Stimulated activated naive CD8-positive, alpha-beta T cell treated with anti-CD3 and anti-CD28 coated beads, Interleukin-15, amount 100 ng/mL, for 72 hours (primary cell): ENCODE measurements around the gene SHC3.

ENCODE experiments used
- ATAC-seq: fragments of 150-1000 bp; cut with Tn5 transposase; 2 replicates; pipeline ENCODE4 v1.10.0; 2021; ENCODE audit warnings: mild to moderate bottlenecking, moderate library complexity
- DNase-seq, 2 donors: peaks; one replicate each; pipeline ENCODE4 v3.0.0; 2021 to 2022
- H3K27ac Mint-ChIP-seq, 2 donors: one replicate each; pipeline ENCODE4 v1.8.0; 2022; ENCODE audit warnings: mild to moderate bottlenecking in 2 of 2, mixed read lengths in 2 of 2, moderate library complexity in 2 of 2
- H3K27me3 Mint-ChIP-seq: one replicate; pipeline ENCODE4 v1.8.0; 2022; ENCODE audit warnings: mixed read lengths
- H3K4me1 Mint-ChIP-seq: one replicate; pipeline ENCODE4 v1.8.0; 2022; ENCODE audit warnings: mild to moderate bottlenecking, mixed read lengths
- H3K4me3 Mint-ChIP-seq, 2 donors: one replicate each; pipeline ENCODE4 v1.8.0; 2022; ENCODE audit warnings: mild to moderate bottlenecking in 2 of 2, mixed read lengths in 2 of 2, moderate library complexity in 1 of 2
- H3K9me3 Mint-ChIP-seq, 2 donors: one replicate each; pipeline ENCODE4 v1.8.0; 2022; ENCODE audit warnings: mixed read lengths in 2 of 2

The SHC3 gene

DNA sequence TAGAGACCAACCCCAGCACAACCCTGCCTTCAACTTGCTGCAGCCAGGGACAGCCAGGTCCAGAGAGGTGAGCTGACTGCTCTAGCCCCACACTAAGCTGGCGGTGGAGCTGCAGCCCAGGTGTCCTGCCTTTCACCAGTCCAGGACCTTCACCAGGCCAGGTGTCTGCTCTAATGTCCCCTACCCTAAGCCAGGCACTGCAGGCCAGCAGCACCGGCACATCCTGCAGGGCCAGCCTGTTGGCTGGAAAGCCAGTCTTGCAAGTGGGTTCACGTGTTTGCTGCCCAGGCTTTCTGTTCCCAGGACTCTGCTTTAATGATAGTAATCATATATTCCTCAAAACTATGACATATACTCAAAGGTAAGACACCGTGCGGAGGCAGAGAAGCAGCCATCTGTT, 5.5 kb downstream of the SHC3 start:
- Mint-ChIP-seq H3K9me3 (no peaks in the 10 kb centered on the region), H3K4me1 (no peaks in the 10 kb centered on the region), H3K4me3 (no peak overlapping the region), H3K27ac (no peak overlapping the region), H3K27me3 (peaks cover 58% of the 10 kb centered on the region)
- ATAC-seq (no peak), DNase-seq (no peak)

DNA sequence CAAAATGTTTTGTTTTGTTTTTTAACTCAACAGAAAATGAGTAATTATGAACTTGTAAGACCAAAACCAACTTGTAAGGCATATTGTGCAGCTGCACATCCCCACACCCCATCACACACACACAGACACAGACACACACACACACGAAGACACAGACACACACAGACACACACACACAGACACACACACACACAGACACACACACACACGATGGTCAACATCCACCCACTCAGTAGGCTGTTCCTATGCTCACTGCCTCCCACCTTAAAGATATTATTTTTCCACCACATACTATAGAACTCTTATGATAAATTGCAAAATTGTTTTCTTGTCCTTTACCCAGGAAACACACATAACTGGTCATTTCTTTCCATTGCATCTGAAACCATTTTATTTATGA, 6.2 kb downstream of the SHC3 start:
- no peak for ATAC-seq
- H3K27ac Mint-ChIP-seq: no peak overlapping the region

DNA sequence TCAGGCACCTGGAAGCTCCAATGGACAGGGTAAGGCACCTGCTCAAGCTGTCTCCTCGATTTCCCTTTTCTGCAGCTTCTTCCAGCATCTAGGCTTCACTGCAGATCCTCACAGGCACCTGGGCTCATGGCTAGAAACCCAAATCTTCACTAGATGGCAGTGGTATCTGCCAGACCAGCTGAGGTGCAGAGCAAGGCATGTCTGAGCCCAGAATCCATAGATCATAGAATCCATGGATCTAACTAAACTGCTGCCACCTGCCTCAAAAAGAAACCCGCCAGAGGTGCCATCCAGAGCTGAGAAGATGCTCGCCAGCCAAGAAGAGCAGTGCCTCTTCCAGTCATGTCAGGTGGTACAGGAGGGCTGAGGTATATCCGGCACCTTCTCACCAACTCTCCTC, 6.9 kb downstream of the SHC3 start:
- H3K4me1 Mint-ChIP-seq: no peaks in the 10 kb centered on the region
- ATAC-seq: no peak
- no peak overlapping the region for H3K27ac Mint-ChIP-seq
- no peak overlapping the region for H3K4me3 Mint-ChIP-seq
- no peak for DNase-seq
- peaks cover 53% of the 10 kb centered on the region for H3K27me3 Mint-ChIP-seq
- no peaks in the 10 kb centered on the region for H3K9me3 Mint-ChIP-seq

More for the DNA sequence above, 6.2 kb downstream of the SHC3 start:
- no peak for DNase-seq
- Mint-ChIP-seq H3K27me3 (peaks cover 54% of the 10 kb centered on the region), H3K9me3 (no peaks in the 10 kb centered on the region), H3K4me1 (no peaks in the 10 kb centered on the region), H3K4me3 (no peak overlapping the region)

DNA sequence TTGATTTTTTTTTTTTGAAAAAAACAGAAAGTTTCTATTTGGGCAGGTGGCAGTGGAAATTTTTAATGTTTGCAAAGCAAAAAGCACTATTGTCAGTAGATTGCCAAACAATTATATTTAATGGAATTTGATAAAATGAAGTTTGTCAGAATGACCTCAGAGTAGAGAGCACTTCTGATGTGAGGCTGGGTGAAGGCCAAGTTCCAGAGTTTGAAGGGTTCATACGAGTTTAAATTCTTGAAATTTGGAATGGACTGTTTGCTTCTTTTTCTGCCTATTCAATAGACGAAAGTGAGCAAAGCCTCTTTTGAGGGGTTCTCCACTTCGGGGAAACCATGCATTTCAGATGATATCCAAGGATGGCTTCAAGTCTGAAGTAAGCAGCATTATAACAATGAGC, 7.4 kb downstream of the SHC3 start:
- DNase-seq (no peak), ATAC-seq (no peak)
- peaks cover 53% of the 10 kb centered on the region for H3K27me3 Mint-ChIP-seq
- no peaks in the 10 kb centered on the region for H3K9me3 Mint-ChIP-seq
- no peak overlapping the region for H3K27ac Mint-ChIP-seq
- no peak overlapping the region for H3K4me3 Mint-ChIP-seq
- no peaks in the 10 kb centered on the region for H3K4me1 Mint-ChIP-seq

DNA sequence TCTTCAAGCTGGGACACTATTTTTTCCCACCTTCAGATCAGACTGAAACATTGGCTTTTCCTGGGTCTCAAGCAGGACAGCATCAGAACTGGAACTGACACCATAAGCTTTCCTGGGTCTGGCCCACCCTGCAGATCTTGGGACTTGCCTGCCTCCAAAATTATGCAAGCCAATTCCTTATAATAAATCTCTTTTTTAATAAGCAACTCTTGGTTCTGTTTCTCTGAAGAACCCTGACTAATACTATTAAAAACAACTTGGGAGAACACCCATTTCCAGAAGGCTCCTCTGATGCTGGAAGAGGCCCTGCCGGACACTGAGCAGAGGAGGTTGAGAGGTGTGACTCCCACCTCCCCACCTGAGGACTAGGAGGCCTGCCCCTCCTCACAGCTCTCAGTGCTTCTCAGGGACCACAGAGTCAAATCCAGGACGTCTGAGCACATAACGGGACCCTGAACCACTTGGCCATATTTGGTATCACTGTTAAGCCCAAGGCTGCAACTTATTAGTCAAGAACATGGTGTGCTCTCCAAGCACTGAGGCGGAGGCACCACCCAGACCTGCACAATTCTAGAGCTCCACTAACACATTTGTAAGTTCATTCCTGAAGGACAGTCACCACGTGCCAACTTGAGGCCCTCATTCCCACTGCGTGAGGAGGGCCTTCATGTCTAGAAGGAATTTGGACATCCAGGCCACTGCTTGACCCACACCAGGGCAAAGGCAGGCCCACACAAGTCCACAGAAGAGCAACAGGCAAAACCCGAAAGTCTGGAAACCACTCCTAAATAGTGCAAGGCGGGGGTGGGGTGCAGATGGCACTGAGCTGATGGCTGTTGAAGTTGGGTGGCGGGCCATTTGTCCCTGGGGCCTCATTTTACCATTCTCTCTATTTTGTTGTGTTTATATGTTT, 9.5 kb downstream of the SHC3 start:
- Mint-ChIP-seq H3K27ac (no peak overlapping the region), H3K4me3 (no peak overlapping the region)
- ATAC-seq: no peak

DNA sequence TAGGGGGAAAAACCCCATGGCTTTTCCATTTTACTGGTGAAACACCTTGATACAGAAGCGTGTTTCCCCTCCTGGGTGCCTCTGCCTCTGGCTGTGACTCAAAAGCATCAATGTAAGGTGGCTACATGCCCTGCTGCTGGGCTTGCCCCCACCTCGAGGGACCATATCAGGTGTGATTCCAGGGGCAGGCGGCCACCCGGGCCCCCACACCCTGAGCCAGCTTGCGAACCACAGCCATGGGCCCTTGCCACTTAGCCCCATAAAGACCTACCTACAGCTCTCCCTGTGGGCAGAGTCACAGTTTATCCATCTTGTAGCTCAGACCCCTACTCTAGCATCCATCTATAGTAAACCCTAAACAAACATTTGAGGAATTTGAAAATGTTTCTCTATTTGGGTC, 10.8 kb downstream of the SHC3 start:
- Mint-ChIP-seq H3K9me3 (no peaks in the 10 kb centered on the region), H3K4me1 (no peaks in the 10 kb centered on the region), H3K27ac (no peak overlapping the region), H3K27me3 (peaks cover 47% of the 10 kb centered on the region), H3K4me3 (no peak overlapping the region)
- no peak for DNase-seq
- no peak for ATAC-seq

More for the DNA sequence above, 9.5 kb downstream of the SHC3 start:
- no peaks in the 10 kb centered on the region for H3K9me3 Mint-ChIP-seq
- H3K27me3 Mint-ChIP-seq: peaks cover 53% of the 10 kb centered on the region
- no peaks in the 10 kb centered on the region for H3K4me1 Mint-ChIP-seq
- DNase-seq: no peak

DNA sequence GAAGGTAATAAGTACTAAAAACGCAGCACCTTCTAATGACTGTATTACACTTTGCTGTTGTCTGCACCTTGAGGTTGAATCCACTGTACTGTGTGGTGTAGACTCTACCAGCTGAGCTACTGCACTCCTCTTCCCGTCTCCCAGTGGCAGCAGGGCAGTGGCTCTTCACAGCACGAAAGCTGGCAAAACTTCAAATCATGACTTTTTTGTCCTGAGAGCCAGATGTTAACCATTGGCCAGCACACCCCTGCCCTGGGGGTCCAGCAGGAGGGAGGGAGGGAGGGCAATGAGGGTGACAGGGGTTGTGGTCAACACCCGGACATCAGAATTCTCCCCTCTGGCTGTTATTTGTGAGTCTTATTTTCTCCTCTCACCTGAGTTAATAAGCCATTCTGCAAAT, 11.8 kb downstream of the SHC3 start:
- H3K4me3 Mint-ChIP-seq: no peak overlapping the region
- peaks cover 37% of the 10 kb centered on the region for H3K27me3 Mint-ChIP-seq
- ATAC-seq (no peak), DNase-seq (no peak)
- no peaks in the 10 kb centered on the region for H3K4me1 Mint-ChIP-seq
- no peaks in the 10 kb centered on the region for H3K9me3 Mint-ChIP-seq
- H3K27ac Mint-ChIP-seq: no peak overlapping the region

DNA sequence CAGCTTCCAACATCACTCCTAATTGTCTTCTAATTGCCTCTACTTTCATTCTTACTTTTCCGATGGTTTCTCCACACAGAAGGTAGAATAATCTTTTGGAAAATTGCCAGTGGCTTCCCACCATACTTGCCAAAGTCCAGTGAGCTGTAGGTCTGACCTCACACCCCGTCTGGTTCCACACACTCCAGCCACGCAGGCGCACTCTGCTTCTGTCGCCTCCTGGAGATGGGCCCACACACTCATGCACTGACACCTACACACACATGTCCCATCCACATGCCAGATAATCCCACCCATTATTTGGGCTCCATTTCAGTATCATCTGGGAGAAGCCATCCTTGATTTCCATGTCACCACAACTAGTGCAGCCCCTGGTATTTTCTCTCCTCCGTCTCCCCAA, 12.7 kb downstream of the SHC3 start:
- Mint-ChIP-seq H3K4me3 (no peak overlapping the region), H3K27ac (no peak overlapping the region), H3K27me3 (peaks cover 38% of the 10 kb centered on the region), H3K9me3 (peaks cover 0 to 5% of the 10 kb centered on the region in 2 donors), H3K4me1 (no peaks in the 10 kb centered on the region)
- DNase-seq (no peak), ATAC-seq (no peak)

DNA sequence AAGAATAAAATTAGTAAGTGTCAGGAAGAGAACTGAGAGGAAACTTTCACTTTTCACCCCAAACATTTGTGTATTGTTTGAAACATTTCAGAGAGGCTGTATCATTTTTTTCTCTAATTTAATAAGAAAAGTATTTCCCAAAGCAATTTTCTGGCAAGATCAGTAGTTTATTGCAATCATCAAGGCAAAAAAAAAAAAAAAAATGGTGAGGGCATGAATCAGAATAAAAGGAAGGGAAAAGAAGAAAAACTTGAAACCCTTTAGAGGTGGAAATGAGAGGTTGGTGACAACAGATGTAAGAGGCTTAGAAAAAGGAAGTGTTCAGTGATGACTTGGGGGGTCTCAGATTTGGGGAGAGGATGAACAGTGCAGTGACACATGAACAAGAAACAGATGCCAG, 13.3 kb downstream of the SHC3 start:
- Mint-ChIP-seq H3K9me3 (peaks cover 0 to 5% of the 10 kb centered on the region in 2 donors), H3K27me3 (peaks cover 44% of the 10 kb centered on the region), H3K27ac (no peak overlapping the region), H3K4me1 (no peaks in the 10 kb centered on the region), H3K4me3 (no peak overlapping the region)
- DNase-seq: no peak
- ATAC-seq: no peak

DNA sequence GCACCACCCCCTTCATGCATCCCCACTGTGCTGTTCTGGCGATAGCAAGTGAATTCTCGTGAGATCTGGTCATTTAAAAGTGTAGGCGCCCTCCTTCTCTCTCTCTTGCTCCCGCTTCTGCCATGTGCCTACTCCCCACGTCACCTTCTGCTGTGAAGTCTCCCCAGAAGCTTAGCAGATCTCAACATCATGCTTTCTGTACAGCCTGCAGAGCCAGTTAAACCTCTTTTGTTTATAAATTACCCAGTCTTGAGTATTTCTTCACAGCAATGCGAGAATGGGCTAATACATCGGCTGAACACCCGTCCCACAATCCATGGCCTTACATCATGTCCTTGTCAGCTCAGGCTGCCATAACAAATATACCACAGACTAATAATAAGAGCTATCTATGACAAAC, 17.4 kb downstream of the SHC3 start:
- DNase-seq (no peak), ATAC-seq (no peak)
- H3K9me3 Mint-ChIP-seq: peaks cover 0 to 5% of the 10 kb centered on the region in 2 donors
- no peak overlapping the region for H3K27ac Mint-ChIP-seq
- no peaks in the 10 kb centered on the region for H3K4me1 Mint-ChIP-seq
- H3K27me3 Mint-ChIP-seq: peaks cover 74% of the 10 kb centered on the region
- H3K4me3 Mint-ChIP-seq: no peak overlapping the region

DNA sequence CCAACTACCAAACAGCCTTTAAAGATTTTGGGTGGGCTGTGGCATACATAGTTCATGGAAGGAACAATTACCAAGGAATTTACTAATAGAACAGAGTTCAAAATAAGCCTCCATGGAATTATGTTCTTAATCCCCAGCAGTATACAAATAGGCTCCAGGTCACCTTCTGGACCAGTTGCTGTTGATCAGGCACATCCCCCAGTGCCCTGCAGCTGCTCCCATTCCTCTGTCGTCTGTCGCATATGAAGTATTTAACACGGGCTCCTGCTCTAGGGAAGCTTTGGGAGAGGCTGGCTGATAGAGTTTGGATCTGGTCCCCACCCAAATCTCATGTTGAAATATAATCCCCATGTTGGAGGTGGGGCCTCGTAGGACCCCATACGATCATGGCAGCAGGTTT, 17.8 kb downstream of the SHC3 start:
- Mint-ChIP-seq H3K4me1 (no peaks in the 10 kb centered on the region), H3K27ac (no peak overlapping the region), H3K4me3 (no peak overlapping the region), H3K9me3 (peaks cover 0 to 5% of the 10 kb centered on the region in 2 donors), H3K27me3 (peaks cover 74% of the 10 kb centered on the region)
- DNase-seq: no peak
- ATAC-seq: no peak

DNA sequence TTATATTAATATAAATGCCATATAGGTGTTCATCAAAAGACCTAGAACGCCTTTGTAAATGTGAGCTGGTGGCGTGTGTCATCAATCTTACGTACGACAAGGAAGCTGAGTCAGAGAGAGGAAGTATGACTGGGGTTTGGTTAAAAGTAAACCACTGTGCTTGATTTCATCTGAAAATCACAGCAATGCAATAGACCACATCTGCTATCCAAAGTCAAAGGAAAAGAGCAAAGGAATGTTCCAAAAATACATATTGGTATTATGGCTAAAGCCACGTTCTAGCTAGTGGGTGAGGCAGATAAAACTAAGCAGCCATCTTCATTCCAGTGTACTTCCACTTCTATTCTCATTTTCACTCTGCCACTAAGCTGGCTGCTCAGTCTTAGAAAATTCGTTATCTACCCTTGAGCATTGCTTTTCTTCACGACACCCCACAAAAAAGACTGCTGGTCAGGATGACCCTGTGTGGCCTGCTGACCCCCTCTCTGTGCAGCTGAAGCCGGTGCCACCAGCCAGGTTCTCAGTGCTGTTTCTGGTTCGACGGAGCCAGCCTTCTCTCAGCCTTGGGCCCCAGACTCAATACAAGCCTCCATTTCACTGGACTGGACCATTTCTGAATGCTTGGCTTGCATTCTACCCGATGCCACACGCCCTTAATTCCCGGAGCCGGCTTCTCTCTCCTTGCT, 23.8 kb downstream of the SHC3 start:
- H3K4me1 Mint-ChIP-seq: peaks cover 22% of the 10 kb centered on the region
- ATAC-seq: peak; percentile 96
- no peak overlapping the region for H3K27ac Mint-ChIP-seq
- DNase-seq: no peak
- H3K27me3 Mint-ChIP-seq: peaks cover 71% of the 10 kb centered on the region
- no peaks in the 10 kb centered on the region for H3K9me3 Mint-ChIP-seq
- H3K4me3 Mint-ChIP-seq: no peak overlapping the region

DNA sequence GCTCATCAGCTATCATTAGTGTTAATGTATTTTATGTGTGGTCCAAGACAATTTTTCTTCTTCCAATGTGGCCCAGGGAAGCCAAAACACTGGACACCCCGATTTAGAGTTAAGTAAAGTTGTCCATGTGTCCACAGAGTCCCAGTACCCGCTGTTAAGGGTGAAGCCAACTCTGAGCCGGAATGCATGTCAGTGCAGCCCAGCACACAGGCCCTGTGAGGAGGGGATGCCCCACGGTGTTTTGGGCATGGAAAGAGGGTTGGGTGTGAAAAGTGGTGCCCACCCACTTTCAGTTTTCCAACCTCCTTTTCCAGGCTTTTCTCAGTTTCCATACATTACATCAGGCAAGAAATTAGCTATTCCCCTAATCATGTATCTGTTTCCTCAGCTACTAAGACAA, 24.4 kb downstream of the SHC3 start:
- peaks cover 22% of the 10 kb centered on the region for H3K4me1 Mint-ChIP-seq
- no peak overlapping the region for H3K27ac Mint-ChIP-seq
- H3K9me3 Mint-ChIP-seq: no peaks in the 10 kb centered on the region
- peak; percentile 57 for ATAC-seq
- DNase-seq: no peak
- peaks cover 65% of the 10 kb centered on the region for H3K27me3 Mint-ChIP-seq
- peak overlapping the region; percentile 3 to 34 for H3K4me3 Mint-ChIP-seq

DNA sequence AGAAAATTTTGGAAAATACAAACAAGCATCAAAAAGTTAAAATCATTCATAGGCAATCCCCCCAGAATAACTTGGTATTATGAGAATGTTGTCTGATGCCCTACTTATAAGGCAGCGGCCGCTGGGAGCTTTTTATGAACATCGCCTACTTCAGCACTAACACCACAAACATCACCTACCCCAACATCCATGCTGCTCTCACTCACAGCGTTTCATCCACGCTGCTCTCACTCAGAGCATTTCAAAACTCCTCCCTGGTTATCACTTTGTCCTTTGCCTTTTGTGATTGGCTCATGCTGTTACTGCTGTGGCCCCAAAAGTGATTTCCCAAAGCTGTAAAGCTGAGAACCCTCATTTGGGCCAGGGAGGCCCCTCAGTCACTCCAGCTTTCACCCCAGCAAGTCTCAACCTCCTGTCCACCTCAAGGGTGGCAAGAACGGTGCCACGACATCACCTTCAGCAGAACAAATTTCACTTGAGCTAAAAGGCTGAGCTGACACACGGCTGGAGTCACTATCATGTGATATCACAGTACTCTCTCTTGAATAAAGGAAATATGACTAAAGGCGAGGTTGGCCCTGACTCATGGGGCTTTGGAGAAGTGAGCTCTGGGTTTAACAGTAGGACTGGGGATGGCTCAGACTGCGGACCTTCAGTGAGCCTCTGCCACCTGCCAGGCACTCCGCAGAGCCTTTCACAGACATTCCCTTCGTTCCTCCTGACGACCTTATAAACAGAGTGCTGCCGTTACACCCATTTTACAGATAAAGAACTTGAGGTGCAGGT, 25.2 kb downstream of the SHC3 start:
- H3K27ac Mint-ChIP-seq: no peak overlapping the region
- no peaks in the 10 kb centered on the region for H3K9me3 Mint-ChIP-seq
- H3K4me1 Mint-ChIP-seq: peaks cover 22% of the 10 kb centered on the region
- peaks cover 57% of the 10 kb centered on the region for H3K27me3 Mint-ChIP-seq
- peak; percentile 79 for ATAC-seq
- peak overlapping the region; percentile 3 to 34 for H3K4me3 Mint-ChIP-seq
- DNase-seq: no peak

DNA sequence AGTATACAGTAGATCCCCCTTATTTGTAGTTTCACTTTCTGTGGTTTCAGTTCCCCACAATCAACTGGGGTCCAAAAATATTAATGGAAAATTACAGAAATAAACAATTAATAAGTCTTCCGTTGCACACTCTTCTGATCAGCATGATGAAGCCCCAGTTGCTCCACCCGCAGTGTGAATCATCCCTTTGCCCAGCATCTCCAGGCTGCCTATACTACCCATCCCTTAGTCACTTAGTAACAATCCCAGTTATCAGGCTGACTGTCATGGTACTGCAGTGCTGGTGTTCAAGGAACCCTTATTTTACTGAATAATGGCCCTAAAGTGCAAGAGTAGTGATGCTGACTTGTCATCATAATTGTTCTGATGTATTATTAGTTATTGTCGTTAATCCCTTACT, 28.9 kb downstream of the SHC3 start:
- H3K4me3 Mint-ChIP-seq: no peak overlapping the region
- H3K4me1 Mint-ChIP-seq: peaks cover 15% of the 10 kb centered on the region
- no peak for ATAC-seq
- H3K27me3 Mint-ChIP-seq: peaks cover 55% of the 10 kb centered on the region
- no peaks in the 10 kb centered on the region for H3K9me3 Mint-ChIP-seq
- DNase-seq: no peak
- H3K27ac Mint-ChIP-seq: no peak overlapping the region

DNA sequence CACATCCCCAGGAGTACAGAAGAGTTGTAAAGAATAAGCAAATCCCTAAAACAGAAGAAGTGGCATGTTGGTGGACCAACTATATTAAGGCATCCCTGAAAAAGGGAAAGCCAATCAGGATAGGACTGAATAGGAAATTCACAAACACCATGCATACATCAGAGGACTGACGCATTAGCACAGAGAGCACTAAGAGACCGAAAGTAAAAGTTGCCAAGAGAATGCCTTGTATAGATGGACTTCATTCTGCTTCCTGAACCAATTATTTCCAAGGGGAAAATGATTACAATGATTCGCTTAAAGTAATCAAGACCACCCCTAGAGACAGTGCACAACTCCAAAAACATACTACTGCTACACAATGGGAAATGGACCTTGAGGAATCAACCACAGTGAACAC, 33.5 kb downstream of the SHC3 start:
- ATAC-seq: no peak
- DNase-seq: no peak
- H3K4me3 Mint-ChIP-seq: no peak overlapping the region
- H3K9me3 Mint-ChIP-seq: no peaks in the 10 kb centered on the region
- no peaks in the 10 kb centered on the region for H3K4me1 Mint-ChIP-seq
- H3K27ac Mint-ChIP-seq: no peak overlapping the region
- peaks cover 43% of the 10 kb centered on the region for H3K27me3 Mint-ChIP-seq
